Medulla oblongata (tissue), 1 donor: ENCODE results near the gene ZMPSTE24.

Source experiments
- DNase-seq: peaks from one replicate; pipeline ENCODE4 v3.0.0-alpha.2; 2015; ENCODE audit errors: extremely low spot score

The ZMPSTE24 gene

DNA sequence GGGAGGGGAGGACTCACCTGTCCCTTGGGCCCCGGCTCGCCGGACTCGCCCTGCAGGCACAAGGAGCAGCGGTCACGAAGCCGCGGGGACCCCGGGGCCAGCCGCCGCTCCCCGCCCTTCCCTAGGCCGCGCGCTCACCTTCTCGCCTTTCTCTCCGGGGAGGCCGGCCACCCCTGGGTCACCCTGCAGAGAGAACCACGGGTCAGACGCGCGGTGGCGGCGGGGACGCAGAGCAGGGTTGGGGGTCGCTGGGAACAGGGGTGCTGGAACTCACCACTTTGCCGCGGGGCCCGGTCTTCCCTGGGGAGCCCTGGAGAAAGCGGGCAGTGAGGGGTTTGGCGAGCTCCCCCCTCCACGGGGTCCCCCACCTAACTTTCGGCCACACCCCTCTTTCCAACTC lies 45.8 kb downstream of the ZMPSTE24 start:
- DNase-seq, result no peak

DNA sequence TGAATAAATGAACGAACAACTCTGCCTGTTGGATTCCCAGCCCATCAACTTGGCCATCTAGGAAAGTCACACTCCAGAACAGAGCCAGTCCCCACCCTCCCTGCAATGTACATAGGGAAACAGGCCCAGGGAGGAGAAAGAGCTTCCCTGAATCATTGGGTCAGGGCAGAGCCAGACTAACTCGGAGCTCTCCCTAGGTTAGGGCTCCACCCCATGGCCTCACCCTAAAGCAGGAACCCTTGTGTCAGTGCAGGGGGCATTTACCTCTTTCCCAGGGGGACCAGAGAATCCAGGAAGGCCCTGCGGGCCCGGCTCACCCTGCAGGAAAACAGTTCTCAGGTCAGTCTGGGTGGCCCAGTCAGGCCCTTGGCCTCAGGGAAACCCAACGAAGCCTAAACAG lies 47.4 kb downstream of the ZMPSTE24 start:
- DNase-seq, result no peak

DNA sequence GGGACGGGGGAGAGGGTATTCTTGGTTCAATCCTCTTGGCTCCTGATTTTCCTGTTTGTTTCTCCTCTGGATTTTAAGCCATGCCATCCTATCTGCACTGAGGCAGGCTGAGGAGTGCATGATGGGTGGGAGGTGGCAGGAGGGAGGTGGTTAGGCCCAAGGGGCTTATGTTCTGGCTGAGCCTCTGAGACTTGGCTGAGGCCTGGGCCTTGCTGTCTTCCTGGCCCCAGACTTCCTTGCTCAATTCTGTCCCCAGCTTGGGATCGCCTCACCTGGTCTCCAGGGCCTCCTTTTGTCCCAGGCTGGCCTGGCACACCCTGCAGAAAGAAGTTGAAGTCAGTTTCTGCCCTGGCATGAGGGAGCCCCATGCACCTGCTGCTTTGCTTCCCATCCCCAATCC lies 47.8 kb downstream of the ZMPSTE24 start:
- DNase-seq, result no peak

DNA sequence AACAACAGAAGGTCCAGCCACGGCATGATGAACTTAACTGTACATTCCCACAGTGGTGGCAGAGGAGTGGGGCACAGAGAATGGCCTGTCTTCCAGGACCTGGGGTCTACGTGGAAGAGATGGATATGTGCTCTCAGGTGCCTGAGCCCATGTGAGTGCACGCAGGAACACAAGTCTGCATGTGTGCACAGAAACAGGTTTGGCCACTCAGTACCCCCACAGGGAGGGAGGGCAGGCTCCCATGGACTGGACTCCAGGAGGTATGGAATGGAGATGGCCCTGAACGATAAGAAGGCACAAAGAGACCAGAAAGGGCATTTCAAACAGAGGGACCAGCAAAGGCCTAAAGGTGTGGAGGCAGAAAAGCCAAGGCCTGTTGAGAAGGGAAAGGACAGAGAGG lies 48.3 kb downstream of the ZMPSTE24 start:
- DNase-seq, result no peak

DNA sequence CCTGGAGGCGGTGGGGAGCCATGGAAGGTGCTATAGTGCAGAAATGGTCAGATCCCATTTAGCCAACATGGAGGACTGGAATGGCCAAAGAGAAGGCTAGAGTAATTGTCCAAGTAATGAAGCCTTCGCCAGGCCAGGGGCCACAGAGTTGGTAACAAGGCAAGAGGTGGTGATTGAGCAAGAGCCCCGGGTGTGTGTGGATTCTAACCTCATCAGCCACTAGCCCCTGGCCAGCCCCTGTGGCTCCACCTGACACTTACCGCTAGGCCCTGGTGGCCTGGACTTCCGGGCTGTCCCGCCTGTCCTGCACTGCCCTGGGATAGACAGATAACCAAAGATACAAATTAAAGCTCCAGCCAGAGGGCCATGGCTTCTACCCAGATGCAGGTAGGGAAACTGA lies 49.1 kb downstream of the ZMPSTE24 start:
- no peak for DNase-seq

DNA sequence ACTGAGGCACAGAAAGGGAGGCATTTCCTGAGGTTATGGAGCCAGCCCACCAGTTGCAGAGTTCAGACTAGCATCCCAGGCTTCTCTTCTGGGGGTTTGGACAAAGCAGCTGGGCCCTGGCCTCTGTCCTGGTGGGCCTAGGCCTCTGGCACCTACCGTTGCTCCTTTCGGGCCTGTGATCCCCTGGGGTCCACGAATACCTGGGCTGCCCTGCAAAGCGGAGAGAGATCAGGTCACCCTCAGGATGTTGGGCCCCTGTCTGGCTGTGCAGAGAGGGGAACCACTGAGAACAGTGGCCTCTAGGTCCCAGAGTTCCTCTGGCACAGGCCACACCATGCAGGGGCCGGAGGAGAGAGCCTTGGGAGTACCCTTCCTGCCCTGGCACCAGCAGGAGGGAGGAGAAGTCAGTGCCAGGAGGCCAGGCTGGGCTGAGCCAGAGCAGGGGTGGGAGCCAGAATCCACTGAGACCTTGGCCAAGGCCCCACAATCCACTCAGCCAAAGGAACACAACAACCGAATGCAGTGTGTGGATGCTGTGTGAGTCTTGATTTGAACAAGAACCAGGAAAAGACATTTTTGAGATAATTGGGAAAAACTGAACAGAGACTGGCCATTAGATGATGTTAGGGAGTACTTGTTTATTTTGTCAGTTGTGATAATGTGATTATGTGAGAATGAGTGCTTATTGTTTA lies 50.1 kb downstream of the ZMPSTE24 start:
- DNase-seq, result peak; percentile 83

DNA sequence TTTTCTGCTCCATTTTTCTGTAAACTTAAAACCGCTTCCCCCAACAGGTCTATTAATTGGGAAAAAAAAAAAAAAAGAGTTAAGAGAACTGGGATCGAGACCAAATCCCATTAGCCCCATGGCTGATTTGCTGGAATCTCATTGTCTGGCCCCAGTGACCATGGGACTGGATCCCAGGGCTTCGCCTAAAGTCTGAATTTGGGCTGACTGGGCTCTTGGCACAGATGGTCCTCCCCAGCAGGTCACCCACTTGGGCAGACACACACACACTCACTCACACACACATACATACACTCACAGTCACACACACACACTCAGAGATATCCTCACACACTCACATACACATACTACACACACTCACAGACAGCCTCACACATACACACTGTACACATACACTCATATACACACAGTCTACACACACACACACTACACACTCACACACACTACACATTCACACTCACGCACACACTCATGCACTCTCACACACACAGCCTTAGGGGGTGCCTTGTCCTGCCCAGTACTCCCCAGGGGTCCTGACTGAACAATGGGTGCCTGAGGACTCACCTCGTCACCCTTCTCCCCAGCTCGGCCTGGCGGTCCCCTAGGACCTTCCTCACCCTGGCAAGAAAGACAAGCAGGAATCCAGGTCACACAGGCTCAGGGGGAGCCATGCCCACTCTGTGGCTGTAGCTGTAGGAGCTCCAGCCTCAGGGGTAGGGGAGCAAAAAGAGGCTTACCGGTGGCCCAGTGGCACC lies 51.5 kb downstream of the ZMPSTE24 start:
- DNase-seq, result peak; percentile 78

DNA sequence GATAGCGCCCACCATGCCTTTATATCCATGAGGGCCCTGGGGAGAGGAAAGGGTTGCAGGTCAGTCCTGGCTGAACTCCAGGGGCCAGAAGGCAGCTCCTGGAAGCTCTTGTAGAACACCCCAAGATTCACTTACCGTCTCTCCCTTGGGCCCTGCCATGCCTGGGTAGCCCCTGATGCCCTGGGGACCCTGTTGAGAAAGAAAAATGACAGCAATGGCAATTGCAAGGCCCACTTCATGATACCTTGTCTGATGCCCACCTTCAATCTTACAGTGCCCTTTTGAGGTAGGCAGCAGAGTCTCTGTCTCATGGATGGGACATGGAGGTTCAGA lies 52.1 kb downstream of the ZMPSTE24 start:
- no peak for DNase-seq

DNA sequence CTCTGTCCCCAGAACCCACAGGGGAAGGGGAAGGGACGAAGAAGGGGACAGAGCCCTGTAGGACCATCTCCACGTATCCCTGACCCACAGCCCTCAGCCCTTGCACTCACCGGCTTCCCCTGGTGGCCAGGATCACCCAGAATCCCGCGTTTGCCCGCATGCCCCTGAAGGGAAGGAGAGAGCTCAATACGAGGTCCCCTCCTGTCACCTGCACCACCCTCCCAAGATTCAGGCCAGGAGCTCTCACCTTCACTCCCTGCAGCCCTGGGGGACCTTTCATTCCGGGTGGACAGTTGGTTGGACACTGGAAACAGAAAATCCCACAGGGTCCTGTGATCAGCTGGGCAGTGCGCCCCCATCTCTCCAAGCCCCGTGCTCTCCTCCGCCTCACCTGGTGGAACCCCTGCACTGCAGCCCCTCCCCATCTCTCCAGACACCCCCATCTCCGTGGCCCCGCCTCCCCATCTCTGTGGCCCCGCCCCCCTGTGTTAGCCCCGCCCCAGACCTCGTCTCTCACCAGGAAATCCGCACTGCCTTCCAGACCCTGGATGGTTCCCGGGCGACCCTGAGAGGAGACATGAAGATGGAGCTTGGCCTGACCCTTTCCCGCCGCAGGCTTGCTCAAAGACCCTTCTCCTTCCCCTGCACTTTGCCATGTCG lies 53.1 kb downstream of the ZMPSTE24 start:
- DNase-seq, result no peak

DNA sequence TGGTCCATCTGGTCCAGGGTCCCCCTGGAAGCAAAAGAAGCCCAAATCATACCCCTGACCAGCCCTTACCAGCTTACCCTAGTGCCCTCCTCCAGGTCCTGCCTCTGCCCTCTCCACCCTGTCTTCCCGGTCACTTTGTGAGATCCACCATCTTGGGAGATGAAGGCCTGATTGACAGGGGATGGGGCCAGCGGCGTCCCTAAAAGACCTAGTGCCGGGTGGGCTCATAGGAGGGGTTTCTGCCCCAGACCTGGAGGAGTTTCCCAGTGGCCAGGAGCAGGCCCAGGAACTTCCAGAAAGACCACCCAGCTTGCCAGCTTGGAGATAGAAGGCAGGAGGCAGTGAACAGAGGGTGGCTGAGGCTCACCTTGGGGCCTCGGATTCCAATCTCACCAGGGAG lies 53.7 kb downstream of the ZMPSTE24 start:
- no peak for DNase-seq

DNA sequence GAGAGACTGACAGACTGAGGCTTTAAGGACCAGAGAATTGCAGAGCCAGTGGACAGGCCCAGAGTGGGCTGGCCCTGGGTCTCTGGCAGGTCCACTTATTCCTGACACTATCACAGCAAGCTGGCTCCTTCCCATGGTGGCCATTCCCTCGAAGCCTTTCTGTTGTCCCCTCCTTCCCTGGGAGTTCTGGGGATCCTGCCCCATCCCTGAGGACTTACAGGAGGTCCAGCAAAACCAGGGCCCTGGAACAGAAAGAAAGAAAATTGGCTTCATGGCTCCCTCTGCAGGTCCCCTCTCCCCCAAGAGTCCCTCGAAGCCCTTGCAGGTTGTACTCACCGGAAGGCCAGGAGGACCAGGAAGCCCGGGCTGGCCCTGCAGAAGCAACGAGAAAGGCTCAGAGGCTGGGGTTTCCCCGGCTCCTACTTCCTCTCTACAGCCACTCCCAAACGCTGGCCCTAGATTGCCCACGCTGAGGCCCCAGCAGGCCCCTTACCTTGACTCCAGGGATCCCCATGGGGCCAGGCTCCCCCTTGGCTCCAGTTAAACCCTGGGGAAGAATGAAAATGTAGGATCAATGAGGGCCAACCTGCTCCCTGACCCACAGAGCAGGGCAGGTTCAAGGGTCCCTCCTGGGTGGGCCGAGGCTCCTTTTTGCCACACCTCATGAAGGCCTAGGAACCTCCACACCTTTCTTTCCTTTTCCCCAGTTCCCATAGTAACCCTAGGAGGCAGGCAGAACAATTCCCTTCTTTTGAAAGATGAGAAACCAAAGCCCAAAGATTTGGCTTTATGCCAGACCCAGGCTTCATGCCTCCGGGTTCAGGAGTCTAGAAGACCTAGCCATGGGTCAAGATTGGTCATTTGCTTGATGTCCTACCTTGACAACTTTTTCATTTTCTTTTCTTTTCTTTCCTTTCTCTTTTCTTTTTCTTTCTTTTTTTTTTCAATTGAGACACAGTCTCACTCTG lies 54.5 kb downstream of the ZMPSTE24 start:
- DNase-seq, result peak; percentile 60

DNA sequence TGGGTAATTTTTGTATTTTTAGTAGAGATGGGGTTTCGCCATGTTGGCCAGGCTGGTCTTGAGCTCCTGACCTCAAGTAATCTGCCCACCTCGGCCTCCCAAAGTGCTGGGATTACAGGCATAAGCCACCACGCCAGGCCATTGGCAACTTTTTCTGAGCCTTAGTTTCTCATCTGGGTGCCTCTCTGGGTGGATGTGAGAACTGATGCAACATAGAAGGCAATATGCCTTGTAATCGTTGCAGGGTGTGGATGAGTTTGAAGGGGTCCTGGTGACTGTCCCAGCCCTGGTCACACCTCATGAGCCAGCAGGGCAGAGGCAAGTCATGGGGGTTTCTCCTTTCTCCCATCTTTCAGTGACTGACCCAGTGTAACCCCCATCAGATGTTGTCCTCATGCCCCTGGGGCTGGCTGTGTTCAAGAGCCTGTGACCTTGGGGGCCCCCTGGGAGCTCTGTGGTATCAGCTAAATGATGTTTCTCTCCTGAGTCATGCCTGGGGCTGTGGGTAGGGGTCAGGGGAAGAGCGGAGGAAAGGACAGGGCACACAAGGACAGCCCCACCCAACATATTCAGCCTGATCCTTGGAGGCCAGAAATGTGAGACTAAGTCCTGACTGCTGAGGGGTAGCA lies 55.4 kb downstream of the ZMPSTE24 start:
- no peak for DNase-seq

DNA sequence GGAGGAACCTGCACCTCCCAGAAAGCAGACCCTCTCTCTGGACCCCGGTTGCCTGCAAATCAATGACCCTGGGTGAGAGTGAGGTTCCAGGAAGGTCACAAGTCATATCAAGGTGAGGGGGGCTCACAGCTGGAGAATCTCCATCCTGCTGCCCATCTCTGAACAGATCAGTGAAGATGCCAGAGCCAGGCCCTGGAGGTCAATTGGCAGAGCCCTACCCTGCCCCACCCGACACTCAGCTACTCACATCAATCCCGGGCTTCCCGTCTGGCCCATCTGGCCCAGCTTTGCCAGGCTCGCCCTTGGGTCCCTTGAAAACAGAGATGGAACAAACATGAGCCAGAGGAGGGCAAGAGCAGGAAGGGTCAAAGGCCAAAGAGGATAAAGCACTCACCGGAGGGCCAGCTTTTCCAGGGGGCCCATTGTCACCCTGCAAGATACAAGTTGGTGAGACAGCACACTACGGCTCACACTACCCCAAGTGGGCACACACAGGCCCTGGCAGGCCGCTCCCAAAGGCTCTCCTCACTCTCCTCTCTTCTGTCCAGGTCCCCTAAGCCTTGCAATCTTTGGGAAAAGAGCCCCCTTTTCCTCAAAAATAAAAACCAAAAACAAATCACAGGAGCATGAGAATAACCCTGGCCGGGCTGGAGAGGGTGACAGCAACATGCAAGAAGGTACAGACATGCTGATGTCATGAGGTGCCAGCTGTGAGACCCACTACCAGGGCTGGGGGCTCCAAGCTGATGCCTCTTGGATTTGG lies 56.1 kb downstream of the ZMPSTE24 start:
- no peak for DNase-seq

DNA sequence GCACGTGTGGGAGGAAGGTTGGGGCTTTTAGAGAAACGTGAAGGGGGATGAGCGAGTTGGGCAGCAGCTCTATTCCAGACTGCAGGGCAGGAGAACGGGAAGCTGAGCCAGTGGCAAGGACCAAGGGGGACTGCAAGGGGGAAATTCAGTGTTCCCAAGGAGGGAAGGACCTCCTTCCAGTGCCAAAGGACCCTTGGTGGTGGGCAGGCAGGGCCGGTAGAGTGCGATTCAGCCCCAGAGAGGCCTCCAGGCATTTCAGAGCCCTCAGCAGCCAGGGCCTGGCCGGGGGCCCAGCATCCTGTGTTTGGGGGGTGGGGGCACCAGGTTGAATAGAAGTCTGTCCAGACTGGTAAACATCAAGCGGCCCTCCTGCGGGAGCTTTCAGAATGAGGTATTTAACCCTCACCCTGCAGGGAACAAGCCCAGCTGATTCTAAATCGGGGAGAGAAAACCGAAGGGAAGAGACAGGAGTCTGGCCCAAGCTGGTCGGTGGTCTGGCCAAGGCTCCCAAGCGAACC lies 56.7 kb downstream of the ZMPSTE24 start:
- DNase-seq, result no peak

DNA sequence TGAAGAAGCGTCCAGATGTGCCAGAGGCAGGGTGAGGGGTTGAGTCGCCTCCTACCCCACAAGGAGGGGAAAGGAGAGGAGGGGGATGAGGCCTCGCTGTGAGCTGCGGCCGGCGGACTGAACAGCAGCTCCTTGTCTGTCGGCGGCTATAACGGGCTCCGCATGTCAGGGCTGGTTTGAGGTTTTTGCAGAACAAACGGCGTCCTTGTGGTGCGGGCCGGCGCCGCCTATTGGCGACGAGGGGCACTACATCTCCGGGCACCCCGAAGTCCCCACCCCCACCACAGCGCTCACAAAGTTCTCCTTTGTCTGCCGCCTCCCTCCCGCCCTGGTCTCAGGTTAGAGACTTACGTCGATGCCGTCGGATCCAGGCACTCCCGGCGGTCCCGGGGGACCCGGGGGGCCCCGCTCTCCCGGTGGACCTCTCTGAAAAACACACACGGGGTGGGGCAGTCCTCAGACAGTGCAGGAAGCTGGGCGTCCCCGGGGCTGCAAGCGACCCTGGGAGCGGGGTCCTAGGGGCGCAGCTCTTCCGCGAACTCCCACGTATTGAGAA lies 57.3 kb downstream of the ZMPSTE24 start:
- DNase-seq, result peak; percentile 94

DNA sequence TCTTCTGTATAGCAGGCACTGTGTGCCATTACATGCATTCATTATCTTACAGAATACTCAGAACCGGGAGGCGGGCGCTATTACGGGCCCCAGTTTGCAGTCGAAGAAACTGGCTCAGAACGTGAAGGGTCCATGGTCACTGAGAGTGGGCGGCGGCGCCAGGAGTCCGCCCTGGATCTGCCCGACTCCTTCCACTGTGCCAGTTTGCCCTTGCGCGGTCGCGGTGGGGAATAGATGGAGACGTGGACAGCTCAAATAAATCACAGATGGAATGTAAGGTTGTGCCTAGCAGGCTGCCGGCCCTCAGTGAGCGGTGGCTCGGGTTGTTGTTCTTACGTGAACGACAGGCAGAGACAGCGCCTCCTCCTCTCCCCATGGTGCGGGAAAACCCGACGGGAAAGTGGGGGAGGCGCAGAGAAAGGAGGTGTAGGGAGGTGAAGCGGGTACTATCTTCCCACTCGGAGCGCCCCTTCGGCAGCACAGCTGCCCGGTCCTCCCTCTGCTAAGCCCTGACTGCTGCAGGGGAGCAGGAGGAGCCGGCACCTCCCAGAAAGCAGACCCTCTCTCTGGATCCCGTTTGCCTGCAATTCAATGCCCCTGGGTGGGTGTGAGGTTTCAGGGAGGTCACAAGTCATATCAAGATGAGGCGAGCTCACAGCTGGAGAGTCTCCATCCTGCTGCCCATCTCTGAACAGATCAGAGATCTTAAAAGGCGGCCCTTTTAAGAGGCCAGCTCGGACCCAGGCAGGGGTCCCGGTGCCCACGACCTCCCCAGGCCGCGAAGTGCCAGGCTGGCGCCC lies 58.0 kb downstream of the ZMPSTE24 start:
- DNase-seq, result peak; percentile 59

DNA sequence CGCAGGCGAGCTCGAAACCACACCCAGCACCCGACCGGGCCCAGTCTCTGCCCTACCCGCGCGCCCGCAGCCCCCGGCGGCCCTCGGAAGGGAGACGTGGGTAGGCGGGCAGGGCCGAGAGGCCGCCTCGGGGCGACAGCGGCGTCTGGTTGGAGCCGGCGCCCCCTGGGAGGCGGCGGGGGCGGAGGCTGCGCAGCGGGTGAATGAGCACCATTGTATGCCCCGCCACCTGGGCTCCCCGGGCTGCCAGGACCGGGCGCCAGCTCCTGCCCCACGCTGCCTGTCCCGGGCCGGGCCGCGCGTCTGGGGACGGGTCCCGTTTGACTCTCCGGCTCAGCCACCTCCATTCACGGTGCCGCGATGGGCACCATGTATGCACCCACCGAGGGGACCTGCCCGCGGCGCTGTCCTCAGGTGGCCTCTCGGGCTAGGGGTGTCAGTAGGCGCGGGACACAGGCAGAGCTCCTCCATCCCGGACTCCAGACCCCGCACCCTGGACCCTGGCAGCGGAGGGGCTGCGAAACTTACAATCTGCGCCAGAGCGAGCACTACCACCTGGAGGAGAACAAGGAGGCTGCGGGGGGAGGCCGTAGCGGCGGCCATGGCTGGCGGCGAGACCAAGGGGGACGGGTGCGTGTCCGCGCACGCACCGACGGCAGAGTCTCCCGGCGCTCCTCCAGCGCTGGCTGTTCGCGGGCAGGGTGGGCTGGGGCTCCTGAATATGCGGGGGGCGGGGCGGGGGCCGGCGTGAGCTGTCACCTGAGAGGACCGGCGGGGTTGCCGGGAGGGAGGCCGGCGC lies 58.8 kb downstream of the ZMPSTE24 start, which contains the start of gene COL9A2:
COL9A2 (minus strand) TSS at position 692 of the 799 bp plus-strand sequence; CDS start at position 603, 89 bp downstream.
- DNase-seq, result peak; percentile 85

DNA sequence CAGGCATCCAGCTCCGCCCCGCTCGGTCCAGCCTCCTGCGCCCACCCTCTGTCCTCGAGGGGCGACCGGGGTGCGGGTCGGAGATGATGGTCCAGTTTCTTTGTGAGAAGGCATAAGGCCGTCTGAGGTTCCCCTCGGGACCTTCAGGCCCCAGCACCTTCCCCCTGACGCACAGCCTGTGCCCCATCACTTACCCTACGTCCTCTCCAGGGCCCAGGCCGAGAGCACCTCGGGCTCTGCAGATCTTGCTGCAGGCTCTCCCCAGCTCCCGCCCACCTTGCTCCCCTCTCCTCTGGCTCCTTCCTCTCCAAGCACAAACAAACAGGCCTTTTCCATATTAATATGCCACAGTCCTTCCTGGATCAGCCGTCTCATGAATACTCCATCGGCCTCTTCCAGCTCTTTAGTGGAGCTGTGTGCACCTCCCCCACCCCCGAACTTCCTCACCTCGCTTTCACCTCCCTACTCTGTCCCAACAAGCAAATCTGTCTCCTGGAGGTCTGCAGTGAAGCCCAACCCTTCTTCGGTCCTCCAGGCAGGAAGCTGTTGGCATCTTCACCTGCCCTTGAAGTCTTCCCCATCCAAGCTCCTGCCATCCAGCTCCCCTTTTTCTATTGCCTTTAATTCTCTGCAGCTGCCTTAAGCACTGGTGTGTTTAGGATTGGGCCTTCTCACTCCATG lies 59.5 kb downstream of the ZMPSTE24 start:
- DNase-seq, result peak; percentile 10
